Fibroblast of skin of back (primary cell): ENCODE data around the gene SAFB2. TPM values are rescaled to one million over a fixed set of nuclear protein-coding genes. Genes with fewer than 3 reads are reported as not detected.

Experiments
- DNase-seq: peaks from one replicate; pipeline ENCODE4 v3.0.0-alpha.2; 2013
- polyA plus RNA-seq, 2 experiments: library from polyadenylated mRNA; unstranded; fragments of 120-200 nt; gene quantifications; one replicate each; pipeline ENCODE4 v1.2.1, GENCODE V29; 2013; ENCODE audit not compliant: insufficient read length in 2 of 2

SAFB2 gene
- polyA plus RNA-seq (2013, experiment 1 of 2; ENCODE audit: insufficient read length), result 33.8 TPM
- polyA plus RNA-seq (2013, experiment 2 of 2; ENCODE audit: insufficient read length), result 20.7 TPM

DNA sequence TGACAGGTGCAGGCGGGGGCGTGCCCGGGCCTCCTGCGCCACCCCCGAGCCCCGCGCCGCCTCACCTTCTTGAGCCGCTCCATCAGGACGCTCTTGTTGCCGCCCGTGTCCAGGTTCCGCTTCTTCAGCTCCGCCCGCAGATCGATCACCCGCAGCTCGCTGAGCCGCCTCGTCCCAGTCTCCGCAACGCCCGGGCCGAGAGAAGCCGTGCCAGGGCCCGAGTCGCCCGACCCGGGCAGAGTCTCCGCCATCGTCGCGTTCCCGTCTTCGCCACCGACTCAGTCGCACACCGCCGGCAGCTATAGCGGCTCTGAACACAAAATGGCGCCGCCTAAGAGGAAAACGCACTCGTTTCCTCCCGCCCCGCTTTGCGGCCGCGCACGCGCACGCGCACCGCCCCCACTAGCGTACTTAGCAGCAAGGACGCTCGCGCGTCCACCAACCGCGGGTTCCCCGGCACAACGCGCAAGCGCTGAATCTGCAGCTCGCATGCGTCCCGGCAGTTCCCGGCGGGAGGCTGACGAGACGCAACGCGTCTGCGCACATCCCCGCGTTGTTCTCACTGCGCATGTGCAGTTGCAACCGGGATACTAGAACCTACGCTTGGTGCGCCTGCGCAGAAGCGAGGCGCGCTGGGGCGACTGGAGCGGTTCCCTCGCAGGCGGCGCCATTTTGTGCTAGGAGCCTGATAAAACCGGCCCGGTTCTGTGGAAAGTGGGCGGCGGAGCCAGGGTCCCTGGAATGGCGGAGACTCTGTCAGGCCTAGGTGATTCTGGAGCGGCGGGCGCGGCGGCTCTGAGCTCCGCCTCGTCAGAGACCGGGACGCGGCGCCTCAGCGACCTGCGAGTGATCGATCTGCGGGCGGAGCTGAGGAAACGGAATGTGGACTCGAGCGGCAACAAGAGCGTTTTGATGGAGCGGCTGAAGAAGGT is at the start of gene SAFB2, which contains the start of gene SAFB:
Gene SAFB2 (minus strand): TSS at position 312 of the 932 bp plus-strand sequence. CDS start 61 bp downstream, at position 251.
Gene SAFB (plus strand): TSS at position 619 of the 932 bp plus-strand sequence. CDS start 123 bp downstream, at position 742.
- peak; percentile 99 for DNase-seq

DNA sequence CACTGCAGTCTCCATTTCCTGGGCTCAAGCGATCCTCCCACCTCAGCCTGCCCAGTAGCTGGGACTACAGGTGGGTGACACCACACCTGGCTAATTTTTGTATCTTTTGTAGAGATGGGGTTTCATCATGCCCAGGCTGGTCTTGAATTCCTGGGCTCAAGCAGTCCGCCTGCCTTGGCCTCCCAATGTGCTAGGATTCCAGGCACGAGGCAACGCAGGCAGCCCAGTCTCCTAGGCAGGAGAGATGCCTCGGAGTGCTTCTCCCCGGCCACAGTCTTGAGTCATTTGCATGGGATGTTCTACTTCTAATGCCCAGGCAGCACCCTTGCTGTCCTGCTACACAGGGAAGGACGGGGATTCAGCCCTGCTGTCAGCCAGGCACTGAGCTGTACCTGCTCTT is 49.0 kb upstream of the SAFB2 start:
- no peak for DNase-seq

DNA sequence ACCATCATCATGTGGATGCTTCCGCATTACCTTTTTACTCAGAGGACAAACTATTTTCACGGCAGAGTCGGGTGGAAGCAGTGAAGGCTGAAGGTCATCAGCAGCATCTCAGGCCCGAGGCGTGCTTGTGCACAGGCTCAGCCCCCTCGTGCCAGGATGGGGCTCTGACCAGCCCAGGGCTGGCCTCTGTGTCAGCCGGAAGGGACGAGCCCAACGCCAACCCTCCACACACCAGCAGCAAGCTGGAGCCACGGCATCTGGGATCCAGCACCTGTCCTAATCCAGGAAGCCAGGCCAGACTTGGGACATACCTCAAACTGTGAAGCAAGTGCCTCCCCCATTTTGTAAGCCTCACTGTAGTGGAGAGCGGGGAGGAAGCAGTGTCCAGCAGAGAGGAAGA is 46.6 kb upstream of the SAFB2 start:
- DNase-seq, result no peak

DNA sequence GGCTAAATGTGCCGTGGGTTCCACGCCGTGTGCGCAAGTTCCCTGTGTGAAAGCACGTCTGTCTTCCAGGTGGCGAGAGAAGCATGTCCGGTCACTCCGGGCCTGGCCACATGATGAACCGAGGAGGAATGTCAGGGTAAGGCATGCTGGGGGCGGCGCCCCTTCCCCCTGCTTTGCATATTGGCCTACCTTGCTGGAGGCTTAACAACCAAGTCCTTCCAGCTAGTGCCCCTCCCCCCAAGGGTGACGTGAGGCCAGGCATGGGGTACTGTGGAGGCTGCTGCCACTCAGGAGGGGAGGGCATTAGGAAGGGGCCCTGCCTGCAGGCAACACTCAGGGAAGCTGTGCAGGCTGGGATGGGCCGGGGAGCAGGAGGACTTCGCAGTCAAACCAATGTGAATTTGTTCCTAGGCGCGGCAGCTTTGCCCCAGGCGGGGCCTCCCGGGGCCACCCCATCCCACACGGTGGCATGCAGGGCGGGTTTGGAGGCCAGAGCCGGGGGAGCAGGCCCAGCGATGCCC is 45.2 kb upstream of the SAFB2 start:
- no peak for DNase-seq

DNA sequence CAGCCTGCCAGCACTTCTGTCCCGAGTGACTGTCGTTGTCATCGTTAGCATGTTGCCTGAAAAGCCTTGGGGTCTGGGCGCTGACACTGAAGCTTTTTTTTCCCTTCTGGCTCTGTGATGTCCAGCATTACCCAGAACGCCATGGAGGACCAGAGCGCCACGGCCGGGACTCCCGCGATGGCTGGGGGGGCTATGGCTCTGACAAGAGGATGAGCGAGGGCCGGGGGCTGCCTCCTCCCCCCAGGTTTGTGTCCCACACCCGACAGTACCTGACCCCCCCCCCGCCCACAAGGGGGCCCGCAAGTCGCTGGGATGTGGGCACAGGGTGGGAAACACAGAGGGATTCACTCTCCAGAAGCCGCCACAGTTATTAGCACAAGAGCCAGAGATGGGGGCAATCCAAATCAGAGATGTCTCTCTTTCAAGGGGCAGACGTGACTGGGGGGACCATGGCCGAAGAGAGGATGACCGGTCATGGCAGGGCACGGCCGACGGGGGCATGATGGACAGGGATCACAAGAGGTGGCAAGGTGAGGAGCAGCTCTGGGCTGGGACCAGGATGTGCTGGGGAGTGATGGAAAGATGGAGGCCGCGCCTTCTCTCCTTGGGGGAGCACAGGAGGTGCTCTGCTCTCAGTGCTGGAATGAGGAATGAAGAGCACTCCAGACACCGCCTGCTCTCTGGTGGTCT is 44.5 kb upstream of the SAFB2 start:
- DNase-seq, result no peak

DNA sequence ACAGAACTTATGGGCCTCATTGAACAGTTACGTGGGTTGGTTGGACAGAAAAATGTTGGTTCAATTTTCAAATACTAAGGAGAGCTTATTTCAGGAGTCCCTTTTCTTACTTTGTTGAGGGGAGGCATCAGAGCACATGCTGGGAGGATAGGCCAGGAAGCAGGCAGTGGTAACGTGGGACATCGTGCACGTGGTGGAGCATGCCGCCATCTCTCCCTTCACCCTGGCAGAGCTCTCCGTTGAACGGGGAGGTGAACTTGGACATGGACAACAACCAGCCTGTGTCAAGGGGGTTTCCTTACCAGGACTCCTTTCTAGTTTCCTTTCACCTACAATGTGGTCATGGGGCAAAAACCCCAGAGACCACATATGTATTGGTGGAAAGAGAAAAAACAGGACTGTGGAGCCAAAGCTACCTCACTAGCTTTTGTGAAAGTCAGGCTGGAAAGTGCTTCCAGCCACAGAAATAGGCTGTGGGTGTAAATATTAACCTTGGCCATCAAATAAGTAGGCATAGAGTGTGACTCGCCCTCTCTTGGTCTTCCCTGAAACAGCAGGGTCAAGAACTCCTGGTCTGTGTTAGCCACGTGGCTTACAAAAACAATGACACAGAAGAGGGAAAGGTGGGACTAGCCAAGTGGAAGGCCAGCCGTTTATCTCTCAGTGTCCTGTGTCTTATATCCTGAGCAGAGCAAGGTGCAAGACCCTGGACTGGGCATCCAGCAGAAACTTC is 43.4 kb upstream of the SAFB2 start:
- peak; percentile 63 for DNase-seq

DNA sequence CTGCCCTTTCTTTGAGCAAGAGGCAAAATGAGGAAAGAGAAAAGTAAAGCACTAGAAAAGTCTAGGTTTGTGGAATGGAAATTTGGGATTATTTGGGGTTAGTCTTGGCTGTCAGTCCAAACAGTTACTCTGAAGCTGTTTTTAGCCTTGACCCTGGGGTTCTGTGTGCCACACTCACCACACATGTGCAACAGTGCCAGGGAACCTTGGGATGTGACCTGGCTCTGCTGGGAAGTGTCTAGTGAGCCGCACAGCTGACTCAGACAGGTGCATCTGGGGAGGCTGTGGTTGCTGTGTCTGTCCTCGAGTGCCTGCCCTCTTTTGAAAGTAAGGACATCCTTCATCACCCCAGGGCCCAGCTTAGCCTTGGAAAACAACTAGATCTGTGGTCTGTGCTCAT is 41.9 kb upstream of the SAFB2 start:
- no peak for DNase-seq

DNA sequence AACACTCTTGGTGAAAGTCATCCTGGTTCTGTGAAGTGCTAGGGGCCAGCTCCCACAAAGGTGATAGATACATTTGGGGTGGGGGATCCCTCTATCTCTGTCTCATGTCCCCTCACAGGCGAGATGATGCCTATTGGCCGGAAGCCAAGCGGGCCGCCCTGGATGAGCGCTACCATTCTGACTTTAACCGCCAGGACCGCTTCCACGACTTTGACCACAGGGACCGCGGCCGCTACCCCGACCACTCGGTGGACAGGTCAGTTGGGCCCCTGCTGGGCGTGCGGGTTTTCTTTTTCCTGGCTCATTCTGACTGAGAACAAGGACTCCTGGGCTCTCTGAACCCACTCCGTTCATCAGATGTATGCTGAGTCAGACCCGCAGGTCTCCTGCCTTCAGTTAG is 41.3 kb upstream of the SAFB2 start:
- no peak for DNase-seq

DNA sequence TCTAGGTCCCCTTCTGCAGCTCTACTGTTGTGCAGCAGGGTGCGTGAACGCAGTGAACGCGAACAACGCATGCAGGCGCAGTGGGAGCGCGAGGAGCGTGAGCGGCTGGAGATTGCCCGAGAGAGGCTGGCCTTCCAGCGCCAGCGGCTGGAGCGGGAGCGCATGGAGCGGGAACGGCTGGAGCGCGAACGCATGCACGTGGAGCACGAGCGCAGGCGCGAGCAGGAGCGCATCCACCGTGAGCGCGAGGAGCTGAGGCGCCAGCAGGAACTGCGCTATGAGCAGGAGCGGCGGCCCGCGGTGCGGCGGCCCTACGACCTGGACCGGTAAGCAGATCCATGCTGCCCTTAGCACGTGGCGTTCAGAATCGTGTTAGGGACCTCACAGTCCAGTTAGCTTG is 38.9 kb upstream of the SAFB2 start:
- DNase-seq, result no peak

DNA sequence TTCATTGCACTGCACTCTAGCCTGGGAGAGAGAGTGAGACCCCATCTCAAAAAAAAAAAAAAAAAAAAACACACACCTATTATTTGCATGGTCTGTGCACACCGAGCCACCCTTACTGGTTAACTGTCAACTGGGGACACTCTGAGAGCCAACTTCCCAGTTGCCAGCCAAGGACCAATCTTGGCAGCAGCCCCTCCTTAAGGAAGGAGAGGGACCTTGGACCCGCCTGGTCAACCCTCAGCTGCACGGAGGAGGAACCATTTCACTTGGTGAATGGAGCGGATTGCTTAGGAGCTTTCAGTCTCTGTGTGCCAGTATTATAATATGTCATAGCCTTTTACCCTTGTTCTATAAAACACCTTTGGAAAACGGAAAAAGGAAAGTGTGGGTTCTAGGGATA is 32.8 kb upstream of the SAFB2 start:
- DNase-seq, result no peak

DNA sequence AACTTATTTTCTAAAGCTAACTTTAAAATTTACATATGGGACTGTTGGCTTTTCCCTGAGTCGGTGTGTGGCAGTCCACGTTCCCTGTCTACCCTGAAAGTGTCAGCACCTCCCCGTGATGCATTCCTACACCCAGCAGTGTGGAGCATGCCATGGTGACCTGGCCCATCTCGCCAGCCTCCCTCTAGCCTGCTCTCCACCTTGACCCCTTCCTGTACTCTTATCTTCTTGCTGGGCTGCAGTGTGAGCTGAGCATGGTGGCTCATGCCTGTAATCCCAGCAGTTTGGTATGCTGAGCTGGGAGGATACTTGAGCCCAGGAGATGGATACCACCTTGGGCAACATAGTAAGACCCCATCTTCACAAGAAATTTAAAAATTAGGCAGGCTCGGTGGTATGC is 32.4 kb upstream of the SAFB2 start:
- DNase-seq, result no peak

DNA sequence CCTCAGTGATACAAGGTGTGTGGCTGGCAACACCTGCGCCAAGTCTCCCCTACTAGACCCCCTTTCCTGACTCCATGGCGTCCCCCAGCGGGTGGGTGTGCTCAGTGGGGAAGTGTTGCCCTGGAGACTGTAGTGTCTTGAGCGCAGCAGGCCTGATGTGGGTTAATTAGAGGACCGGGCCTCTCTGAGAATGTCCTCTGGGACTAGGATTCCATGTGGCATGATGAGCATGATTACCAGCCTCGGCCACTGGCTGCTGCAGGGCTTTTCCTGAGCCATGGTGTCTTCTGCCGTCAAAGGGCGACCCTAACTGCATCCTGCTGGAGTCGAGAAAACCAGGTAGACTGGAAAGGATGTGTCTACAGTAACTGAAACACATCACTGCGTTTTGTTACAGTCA is 29.7 kb upstream of the SAFB2 start:
- no peak for DNase-seq

DNA sequence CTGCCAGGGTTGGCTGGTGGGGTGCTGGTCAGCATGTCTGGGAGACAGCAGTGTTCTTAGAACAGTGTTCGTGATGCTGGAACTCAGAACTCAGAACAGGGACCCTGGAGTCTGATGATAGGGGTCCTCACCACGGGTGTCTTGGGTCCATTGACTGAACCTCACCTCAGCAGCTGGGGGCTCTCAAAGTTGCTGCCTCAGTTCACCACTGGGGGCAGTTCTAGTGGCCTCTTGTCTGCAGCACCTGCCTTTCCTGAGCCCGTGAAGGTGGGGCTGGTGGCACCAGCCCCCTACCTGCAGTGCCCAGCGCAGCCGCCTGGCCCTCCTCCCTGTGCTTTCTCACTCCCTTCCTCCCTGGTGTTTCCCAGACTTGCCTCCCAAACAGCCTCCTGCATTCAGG is 28.8 kb upstream of the SAFB2 start:
- no peak for DNase-seq

DNA sequence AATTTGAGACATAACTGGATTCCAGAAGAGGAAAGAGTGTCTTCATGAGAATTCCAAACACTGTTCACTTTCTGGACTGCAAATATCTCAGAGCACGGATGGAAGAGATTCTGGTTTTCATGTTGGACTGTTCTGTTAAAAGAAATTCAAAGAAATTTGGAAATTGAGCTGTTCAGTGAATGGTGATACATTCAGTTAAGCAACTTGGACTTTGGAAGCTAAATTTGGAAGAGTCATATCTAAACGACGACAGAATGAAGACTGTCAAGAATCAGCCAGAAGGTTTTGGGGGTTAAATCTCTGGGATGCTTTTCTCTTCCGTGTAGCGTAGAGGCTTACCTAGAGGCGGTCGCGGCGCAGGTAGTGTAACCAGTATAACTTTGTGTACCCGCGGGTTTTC is 25.9 kb upstream of the SAFB2 start:
- no peak for DNase-seq

DNA sequence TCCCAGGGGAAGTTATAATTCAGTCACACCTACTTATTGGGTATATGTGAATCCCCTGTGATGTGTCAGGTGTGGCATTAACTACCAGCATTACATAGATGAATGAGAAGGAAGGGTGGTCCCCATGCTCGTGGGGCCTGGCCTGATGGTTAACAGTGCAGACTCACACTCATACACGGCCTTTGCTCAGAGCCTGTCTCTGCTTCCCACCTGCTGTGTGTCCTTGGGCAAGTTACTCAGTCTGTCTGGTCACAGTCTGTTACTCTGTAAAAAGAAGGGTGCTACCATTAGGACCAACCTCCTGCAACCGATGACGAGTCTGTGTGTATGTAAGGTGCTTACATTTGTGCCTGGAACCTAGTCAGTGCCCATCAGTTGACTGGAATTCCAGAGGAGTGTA is 24.1 kb upstream of the SAFB2 start:
- no peak for DNase-seq

DNA sequence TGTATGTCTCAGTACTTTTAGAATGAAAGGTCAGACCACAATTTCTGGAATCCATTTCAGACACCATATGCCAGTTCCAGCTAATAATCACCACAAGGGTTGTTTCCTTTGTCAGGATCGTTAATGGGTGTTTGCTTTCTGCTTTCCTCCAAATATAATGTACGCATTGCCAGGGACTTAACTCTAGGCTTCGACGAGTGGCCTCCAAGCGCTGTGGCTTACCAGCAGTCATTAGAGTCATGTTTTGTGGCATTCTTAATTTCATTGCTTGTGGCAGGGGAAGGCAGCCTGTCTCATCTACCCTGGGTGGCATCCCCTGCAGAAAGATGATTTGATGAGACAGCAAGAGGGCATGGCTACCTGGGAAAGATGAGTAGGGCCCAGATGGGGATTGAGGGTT is 22.8 kb upstream of the SAFB2 start:
- DNase-seq, result no peak

DNA sequence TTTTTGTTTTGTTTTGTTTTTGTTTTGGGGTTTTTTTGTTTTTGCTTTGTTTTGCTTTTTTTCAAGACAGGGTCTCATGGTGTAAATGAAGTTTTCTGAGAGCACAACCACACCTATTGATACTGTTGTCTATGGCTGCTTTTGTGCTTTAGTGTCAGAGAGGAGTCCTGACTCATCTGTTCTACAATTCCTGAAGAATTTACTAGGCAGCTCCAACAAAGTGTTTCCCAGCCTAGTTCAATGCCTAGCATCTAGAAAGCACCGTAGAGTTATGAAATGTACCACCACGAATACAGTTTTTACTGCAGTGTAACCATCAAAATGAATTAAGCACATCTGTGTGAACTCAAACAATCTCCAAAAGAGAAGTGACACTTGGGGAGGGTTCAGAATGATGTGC is 21.5 kb upstream of the SAFB2 start:
- no peak for DNase-seq

DNA sequence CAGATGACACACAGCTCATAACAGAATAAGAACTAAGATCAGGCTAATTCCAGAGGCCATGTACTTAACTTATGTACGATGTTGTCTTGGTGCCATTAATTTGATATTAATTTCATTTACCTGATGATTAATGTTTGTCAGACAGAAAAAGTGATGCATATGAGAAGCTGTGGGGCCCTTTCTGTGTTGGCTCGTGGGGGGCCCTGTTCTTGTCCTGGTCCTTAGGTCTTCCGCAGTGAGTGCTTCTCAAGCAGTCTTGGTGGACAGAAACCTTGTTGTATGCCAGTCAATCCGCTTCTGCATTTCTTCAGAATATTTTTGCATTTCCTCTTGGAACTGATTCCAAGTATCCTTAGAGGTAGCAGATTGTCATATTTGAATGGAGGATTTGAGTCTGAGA is 20.5 kb upstream of the SAFB2 start:
- DNase-seq, result no peak

DNA sequence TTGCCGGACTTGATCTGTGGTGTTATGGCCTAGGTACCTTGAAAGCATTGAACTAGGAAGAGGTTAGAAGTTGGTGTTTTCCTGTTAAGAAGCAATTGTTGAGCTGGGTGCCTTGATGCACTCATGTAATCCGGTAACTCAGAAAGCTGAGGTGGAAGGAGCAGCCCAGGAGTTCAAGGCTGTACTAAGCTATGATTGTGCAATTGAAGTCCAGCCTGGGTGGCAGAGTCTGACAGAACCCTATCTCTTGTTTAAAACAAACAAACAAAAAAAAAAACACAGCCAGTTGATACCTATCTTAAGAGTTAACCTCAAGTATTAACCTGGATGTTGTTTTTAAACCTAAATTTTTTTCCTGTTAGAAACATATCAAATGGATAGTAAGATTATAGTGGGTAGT is 19.6 kb upstream of the SAFB2 start:
- DNase-seq, result no peak

DNA sequence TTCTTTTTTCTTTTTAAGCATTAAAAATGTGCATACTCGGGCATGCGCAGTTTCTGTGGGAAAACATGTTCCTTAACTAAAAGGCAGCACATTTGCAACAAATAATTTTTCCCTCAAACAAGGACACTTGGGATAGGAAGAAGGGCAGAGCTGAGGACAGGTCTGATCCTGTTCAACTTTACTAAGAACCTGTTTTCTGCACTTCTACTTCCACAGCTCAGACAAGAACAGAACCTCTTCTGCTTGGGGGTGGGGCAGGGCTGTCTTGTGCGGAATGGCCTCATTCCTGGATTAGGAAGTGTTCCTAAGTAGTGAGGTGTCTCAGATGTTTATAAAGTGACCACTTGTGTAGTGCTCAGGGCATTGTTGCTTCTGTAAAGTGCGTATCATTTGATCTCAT is 18.6 kb upstream of the SAFB2 start:
- DNase-seq, result no peak

DNA sequence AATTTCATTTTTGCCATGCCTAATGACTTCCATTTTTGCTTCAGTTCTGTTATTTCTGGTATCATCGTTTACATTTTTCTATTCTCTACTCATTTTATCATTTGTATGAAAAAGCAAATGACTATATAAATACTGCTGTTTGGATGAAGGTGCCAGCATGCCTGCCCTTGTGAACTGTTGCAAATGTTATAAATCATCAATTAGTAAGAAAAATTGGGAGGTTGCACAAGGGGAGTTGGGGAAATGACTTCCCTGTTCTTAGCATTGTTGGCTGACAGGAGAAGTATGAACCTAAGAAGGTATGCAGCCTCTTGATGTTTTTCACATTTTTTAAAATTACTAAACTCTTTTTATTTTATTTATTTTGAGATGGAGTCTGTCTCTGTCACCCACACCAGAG is 15.4 kb upstream of the SAFB2 start:
- no peak for DNase-seq

DNA sequence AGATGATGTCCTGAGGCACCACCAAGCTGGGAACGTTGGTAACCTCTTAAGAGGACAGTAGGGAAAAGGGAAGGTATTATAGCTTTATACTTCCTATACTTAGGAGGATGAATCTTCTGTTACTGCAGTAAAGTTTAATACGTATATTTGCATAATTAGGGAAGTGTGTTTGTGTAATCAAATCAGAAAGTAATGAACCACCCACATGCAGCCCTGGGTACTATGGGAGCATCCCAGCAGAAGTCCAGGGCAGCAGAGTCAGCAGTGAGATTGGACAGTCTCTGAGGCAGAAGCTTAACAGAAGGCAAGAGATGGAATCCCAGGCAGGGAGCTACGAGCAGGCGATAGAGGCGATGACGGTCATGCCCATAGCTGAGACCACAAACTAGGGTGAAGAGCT is 12.9 kb upstream of the SAFB2 start:
- DNase-seq, result no peak

DNA sequence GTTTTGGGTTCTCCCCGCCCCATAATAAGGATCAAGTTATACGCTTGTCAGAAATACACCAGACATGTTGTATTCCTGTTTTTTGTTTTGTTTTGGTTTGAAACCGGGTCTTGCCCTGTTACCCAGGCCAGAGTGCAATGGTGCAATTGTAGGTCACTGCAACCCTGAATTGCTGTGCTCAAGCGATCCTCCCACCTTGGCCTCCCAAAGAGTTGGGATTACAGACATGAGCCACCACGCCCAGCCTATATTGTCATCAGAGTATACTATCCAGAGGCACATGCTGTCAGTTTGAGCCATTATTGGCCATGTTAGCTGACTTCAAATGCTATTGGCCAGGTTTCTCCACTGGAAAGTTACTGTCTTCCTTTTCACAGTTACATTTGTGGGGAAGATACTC is 10.1 kb upstream of the SAFB2 start:
- no peak for DNase-seq
